Gastrocnemius medialis (tissue), 4 donors: ENCODE results near the gene TM4SF5. TPM values are rescaled to one million over a fixed set of nuclear protein-coding genes. Genes with fewer than 3 reads are reported as not detected.

Experiments used
- ATAC-seq, 2 donors: fragments of 150-250 bp; one replicate each; pipeline ENCODE4 v1.9.1; 2016
- DNase-seq, 2 donors: peaks; one replicate each; pipeline ENCODE4 v3.0.0-alpha.2; 2019
- H3K27ac ChIP-seq, 4 donors: fragments of 200-600 bp; sonication (generic); 1 replicate in 1 of 4; 2 replicates in 3 of 4; pipeline ENCODE4 v1.5.1; 2016 to 2018; ENCODE audit warnings: mild to moderate bottlenecking in 2 of 4, moderate library complexity in 1 of 4
- H3K27me3 ChIP-seq, 3 donors: fragments of 200-600 bp; sonication (generic) in 2 of 3; 1 replicate in 1 of 3; 2 replicates in 2 of 3; pipeline versions ENCODE4 v1.5.1 to v1.6.0; 2016 to 2019; ENCODE audit warnings: mild to moderate bottlenecking in 1 of 3, moderate library complexity in 1 of 3
- H3K36me3 ChIP-seq, 2 donors: fragments of 200-600 bp; sonication (generic) in 1 of 2; one replicate each; pipeline ENCODE4 v1.5.1; 2017 to 2018
- H3K4me1 ChIP-seq, 2 donors: fragments of 200-600 bp; sonication (generic) in 1 of 2; one replicate each; pipeline ENCODE4 v1.5.1; 2016 to 2017; ENCODE audit warnings: mild to moderate bottlenecking in 2 of 2
- H3K4me3 ChIP-seq, 4 donors: fragments of 200-600 bp; sonication (generic) in 3 of 4; 1 replicate in 1 of 4; 2 replicates in 3 of 4; pipeline ENCODE4 v1.5.1; 2016 to 2019; ENCODE audit warnings: mild to moderate bottlenecking in 2 of 4
- H3K9me3 ChIP-seq, 3 donors: fragments of 200-600 bp; sonication (generic) in 2 of 3; 1 replicate in 1 of 3; 2 replicates in 2 of 3; pipeline ENCODE4 v1.5.1; 2016 to 2019
- POLR2A ChIP-seq, 2 donors: fragments of 450-650 bp; IDR thresholded peaks; one replicate each; pipeline ENCODE4 v1.6.1; 2017; ENCODE audit warnings: antibody characterized with exemption in 2 of 2, mild to moderate bottlenecking in 2 of 2, moderate library complexity in 2 of 2
- in situ Hi-C, 4 donors: fragments of 200-750 bp; cut with MboI; loops; one replicate each; pipeline versions ENCODE4 v1.15.0 to v1.8.0; 2017; ENCODE audit warnings: low sequenced_read_pairs in 4 of 4
- intact Hi-C: fragments of 100-400 bp; cut with DNase I; formaldehyde crosslinking; loops from one replicate; pipeline ENCODE4 v1.15.1; 2023; ENCODE audit warnings: low total_unique reads
- total RNA-seq, 4 donors: library from RNA; depleted of rRNA; stranded (reverse); fragments of >200 nt; gene quantifications; one replicate each; pipeline versions ENCODE4 v1.1.0 to v1.2.3, GENCODE V29; 2016
- TF ChIP-seq, protein P1 (sequence below), 5 experiments: fragments of 450-650 bp in 3 of 5; fragments of 200-600 bp in 2 of 5; sonication (generic) in 2 of 5; IDR thresholded peaks in 4 of 5; conservative IDR thresholded peaks in 1 of 5; 1 replicate in 4 of 5; 2 replicates in 1 of 5; pipeline ENCODE4 v1.5.1; 2016 to 2019; ENCODE audit warnings: antibody characterized with exemption in 5 of 5, mild to moderate bottlenecking in 3 of 5, moderate library complexity in 3 of 5

The TM4SF5 gene, protein sequence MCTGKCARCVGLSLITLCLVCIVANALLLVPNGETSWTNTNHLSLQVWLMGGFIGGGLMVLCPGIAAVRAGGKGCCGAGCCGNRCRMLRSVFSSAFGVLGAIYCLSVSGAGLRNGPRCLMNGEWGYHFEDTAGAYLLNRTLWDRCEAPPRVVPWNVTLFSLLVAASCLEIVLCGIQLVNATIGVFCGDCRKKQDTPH
- under 1 TPM in 1 of 4 donors, not detected in 3; 0.64 TPM for total RNA-seq

DNA sequence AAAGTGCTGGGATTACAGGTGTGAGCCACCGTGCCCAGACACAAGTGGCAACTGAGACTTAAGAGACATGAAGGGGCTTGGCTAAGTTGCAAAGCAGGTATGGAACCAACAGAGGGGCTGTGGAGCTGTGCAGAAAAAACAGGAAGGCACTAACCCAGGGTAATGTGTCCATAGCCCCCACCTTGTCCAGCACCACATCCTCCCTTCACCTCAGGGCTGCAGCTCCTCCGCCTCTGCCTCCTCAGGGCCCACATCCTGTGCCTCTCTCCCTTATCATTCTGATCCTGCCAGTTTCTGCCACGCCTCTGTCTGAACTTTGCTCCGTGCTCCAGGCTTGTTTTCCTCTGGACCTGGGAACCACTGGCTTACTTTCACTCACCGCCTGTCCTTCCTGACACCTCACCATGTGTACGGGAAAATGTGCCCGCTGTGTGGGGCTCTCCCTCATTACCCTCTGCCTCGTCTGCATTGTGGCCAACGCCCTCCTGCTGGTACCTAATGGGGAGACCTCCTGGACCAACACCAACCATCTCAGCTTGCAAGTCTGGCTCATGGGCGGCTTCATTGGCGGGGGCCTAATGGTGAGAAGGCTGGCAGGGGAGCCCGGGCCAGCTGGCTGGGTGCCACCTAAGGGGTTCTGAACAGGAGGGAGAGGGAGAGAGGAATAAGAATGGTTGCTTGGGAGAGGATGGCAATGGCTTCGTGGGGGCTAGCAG, at the start of gene TM4SF5:
Gene TM4SF5, plus strand, starts transcription at position 368 of the 716 bp plus-strand sequence. Its CDS starts 37 bp downstream, at position 405.
- Histone ChIP-seq H3K27me3 (peaks cover 8 to 12% (median 10%) of the 10 kb centered on the region in 3 donors), H3K4me1 (no peaks in the 10 kb centered on the region), H3K27ac (no peak within 1 kb of the TSS), H3K9me3 (no peaks in the 10 kb centered on the region), H3K36me3 (no peaks in the 10 kb centered on the region), H3K4me3 (no peak within 1 kb of the TSS)
- ATAC-seq, result no peak
- intact Hi-C loops (no loop called here), in situ Hi-C loops (no loop called here)
- DNase-seq, result no peak
- TF ChIP-seq, protein P1, sequence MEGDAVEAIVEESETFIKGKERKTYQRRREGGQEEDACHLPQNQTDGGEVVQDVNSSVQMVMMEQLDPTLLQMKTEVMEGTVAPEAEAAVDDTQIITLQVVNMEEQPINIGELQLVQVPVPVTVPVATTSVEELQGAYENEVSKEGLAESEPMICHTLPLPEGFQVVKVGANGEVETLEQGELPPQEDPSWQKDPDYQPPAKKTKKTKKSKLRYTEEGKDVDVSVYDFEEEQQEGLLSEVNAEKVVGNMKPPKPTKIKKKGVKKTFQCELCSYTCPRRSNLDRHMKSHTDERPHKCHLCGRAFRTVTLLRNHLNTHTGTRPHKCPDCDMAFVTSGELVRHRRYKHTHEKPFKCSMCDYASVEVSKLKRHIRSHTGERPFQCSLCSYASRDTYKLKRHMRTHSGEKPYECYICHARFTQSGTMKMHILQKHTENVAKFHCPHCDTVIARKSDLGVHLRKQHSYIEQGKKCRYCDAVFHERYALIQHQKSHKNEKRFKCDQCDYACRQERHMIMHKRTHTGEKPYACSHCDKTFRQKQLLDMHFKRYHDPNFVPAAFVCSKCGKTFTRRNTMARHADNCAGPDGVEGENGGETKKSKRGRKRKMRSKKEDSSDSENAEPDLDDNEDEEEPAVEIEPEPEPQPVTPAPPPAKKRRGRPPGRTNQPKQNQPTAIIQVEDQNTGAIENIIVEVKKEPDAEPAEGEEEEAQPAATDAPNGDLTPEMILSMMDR (IDR thresholded peaks at IDR 0.05 in 4 of 5, conservative IDR thresholded peaks at IDR 0.05 in 1 of 5), result no peak
- TF ChIP-seq POLR2A (IDR thresholded peaks at IDR 0.05), result no peak

DNA sequence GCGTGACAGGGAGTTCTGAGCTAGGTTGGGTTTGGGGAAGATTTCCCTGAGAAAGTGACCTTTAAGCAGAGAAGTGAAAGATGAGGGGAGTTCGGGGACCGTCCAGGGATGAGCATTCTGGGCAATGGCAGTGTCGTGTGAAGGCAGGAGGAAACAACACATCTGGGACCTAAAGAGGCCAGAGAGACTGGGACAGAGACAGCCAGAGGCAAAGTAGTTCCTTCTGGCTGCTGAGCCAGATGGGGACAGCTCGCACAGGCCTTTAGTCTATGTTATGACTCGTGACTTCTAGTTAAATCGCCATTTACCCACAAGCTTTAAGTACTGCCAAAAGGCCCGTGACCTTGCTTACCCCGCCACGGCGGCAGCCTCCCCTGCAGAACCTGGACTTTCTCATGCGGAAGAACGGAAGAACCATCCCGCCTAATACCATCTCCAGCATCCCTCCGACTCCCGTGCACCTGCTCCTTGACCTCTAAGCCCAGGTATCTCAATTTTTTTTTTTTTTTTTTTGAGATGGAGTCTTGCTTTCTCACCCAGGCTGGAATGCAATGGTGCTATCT, 48.9 kb upstream of the TM4SF5 start:
- Histone ChIP-seq H3K4me1 (no peaks in the 10 kb centered on the region), H3K27me3 (no peaks in the 10 kb centered on the region), H3K9me3 (no peaks in the 10 kb centered on the region), H3K36me3 (no peaks in the 10 kb centered on the region), H3K4me3 (no peak overlapping the region), H3K27ac (no peak overlapping the region)
- no peak for TF ChIP-seq POLR2A (IDR thresholded peaks at IDR 0.05)
- TF ChIP-seq, protein P1 (IDR thresholded peaks at IDR 0.05 in 4 of 5, conservative IDR thresholded peaks at IDR 0.05 in 1 of 5), result no peak
- intact Hi-C loops (no loop called here), in situ Hi-C loops (no loop called here)
- no peak for ATAC-seq
- DNase-seq, result no peak

DNA sequence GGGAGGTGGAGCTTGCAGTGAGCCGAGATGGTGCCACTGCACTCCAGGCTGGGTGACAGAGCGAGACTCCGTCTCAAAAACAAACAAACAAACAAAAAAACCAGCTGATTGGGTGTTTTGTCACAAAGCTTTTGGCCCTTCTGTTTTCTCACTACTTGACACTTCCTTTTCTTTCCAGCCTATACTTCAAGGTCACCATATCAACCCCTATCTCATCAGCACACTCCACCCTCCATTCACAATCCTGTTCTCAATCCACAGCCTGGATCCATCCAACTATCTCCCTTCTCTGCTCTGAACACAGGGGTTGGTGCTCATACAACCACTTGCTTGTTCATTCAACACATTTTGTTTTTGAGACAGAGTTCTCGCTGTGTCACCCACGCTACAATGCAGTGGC, 47.0 kb upstream of the TM4SF5 start:
- no peak overlapping the region for H3K4me3 ChIP-seq
- ATAC-seq, result no peak
- no peaks in the 10 kb centered on the region for H3K4me1 ChIP-seq

DNA sequence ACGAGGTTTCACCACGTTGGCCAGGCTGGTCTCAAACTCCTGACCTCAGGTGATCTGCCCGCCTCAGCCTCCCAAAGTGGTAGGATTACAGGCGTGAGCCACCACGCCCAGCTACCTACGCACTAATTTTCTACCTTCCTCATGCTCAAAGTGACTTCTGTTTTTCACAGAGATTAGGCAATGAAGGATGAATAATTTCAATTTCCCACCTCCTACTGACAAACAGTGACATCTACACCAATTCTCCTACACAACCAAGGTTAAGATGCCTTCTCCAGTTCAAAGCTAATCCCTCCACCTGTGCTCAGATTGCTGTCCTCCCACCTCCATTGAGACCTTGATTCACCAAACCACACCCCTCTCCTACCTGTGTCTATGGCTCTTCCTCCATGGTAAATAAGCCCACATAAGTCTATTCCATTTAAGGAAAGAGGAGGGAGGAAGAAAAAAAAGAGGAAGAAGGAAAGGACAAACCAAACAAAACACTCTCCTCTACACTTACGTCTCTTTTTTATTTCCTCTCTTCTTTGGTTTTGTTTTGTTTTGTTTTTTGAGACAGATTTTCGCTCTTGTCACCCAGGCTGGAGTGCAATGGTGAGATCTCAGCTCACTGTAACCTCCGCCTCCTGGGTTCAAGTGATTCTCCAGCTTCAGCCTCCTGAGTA, 45.9 kb upstream of the TM4SF5 start:
- ATAC-seq (no peak), DNase-seq (no peak)
- TF ChIP-seq, protein P1 (IDR thresholded peaks at IDR 0.05 in 4 of 5, conservative IDR thresholded peaks at IDR 0.05 in 1 of 5), result no peak
- no peak for TF ChIP-seq POLR2A (IDR thresholded peaks at IDR 0.05)
- no peak overlapping the region for H3K4me3 ChIP-seq
- H3K4me1 ChIP-seq, result peaks cover 0 to 5% of the 10 kb centered on the region in 2 donors
- H3K27ac ChIP-seq, result no peak overlapping the region
- intact Hi-C loops, result no loop called here
- in situ Hi-C loops, result no loop called here
- no peaks in the 10 kb centered on the region for H3K36me3 ChIP-seq
- no peaks in the 10 kb centered on the region for H3K27me3 ChIP-seq
- H3K9me3 ChIP-seq, result no peaks in the 10 kb centered on the region

More for the DNA sequence above, 47.0 kb upstream of the TM4SF5 start:
- Histone ChIP-seq H3K9me3 (no peaks in the 10 kb centered on the region), H3K27ac (no peak overlapping the region), H3K36me3 (no peaks in the 10 kb centered on the region), H3K27me3 (no peaks in the 10 kb centered on the region)
- no peak for TF ChIP-seq POLR2A (IDR thresholded peaks at IDR 0.05)
- intact Hi-C loops (no loop called here), in situ Hi-C loops (no loop called here)
- no peak for DNase-seq

DNA sequence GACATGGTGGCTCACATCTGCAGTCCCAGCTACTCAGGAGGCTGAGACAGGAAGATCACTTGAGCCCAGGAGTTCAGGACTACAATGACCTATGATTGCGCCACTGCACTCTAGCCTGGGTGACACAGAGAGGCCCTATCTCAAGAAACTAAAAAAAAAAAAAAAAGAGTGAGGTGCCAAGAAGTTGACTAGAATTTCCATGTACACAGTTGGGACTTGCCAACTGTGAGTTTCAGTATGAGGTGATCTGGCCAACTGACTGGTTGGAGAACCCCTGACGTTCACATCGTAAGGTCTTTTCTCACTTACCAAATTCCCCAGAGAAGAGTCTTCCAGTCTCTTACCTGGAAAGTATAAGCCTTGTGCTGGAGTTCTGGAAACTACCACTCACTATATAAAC, 43.6 kb upstream of the TM4SF5 start:
- TF ChIP-seq POLR2A (IDR thresholded peaks at IDR 0.05), result no peak
- TF ChIP-seq, protein P1 (IDR thresholded peaks at IDR 0.05 in 4 of 5, conservative IDR thresholded peaks at IDR 0.05 in 1 of 5), result no peak
- Histone ChIP-seq H3K27ac (no peak overlapping the region), H3K36me3 (peaks cover 0 to 5% of the 10 kb centered on the region in 2 donors), H3K4me3 (no peak overlapping the region), H3K27me3 (no peaks in the 10 kb centered on the region), H3K4me1 (peaks cover 0 to 12% of the 10 kb centered on the region in 2 donors), H3K9me3 (no peaks in the 10 kb centered on the region)
- DNase-seq (no peak), ATAC-seq (no peak)
- intact Hi-C loops (no loop called here), in situ Hi-C loops (no loop called here)
